IMR-90 (cell line): ENCODE data around the gene EFHB.

Source experiments
- BHLHE40 ChIP-seq: fragments of 150-350 bp; IDR thresholded peaks from 2 replicates; pipeline ENCODE4 v1.6.1; 2016; ENCODE audit warnings: mild to moderate bottlenecking, low read depth, low read length
- MXI1 ChIP-seq: IDR thresholded peaks from 2 replicates; pipeline ENCODE4 v1.6.1; 2012; ENCODE audit warnings: low read depth, mild to moderate bottlenecking, low read length, moderate library complexity, borderline replicate concordance
- SMC3 ChIP-seq: fragments of 150-350 bp; IDR thresholded peaks from 2 replicates; pipeline ENCODE4 v1.6.1; 2016; ENCODE audit warnings: low read depth, mild to moderate bottlenecking, antibody characterized with exemption, low read length, moderate library complexity

- TF ChIP-seq MXI1 (no peak), BHLHE40 (no peak), SMC3 (no peak)
Observed at GRCh38 chr3:19891740-19892139, 42.3 kb downstream of the EFHB start.
